Measurements from ENCODE around the gene DPP4.

- no peak for TF ChIP-seq CTCF (IDR thresholded peaks at IDR 0.05; ENCODE audit: extremely low read depth in 1 of 2, insufficient read depth in 1 of 2, low read depth in 1 of 2, low read length in 2 of 2)
- TF ChIP-seq FOS (IDR thresholded peaks at IDR 0.05; ENCODE audit: borderline replicate concordance, insufficient read depth, low read length): no peak
- TF ChIP-seq POLR2AphosphoS5 (IDR thresholded peaks at IDR 0.05; ENCODE audit: insufficient read depth, low read depth, low read length): no peak
- no peak for TF ChIP-seq EZH2 (IDR thresholded peaks at IDR 0.05; ENCODE audit: borderline replicate concordance, low read depth, low read length, severe bottlenecking)
- TF ChIP-seq POLR2A (IDR thresholded peaks at IDR 0.05; ENCODE audit: low read depth, low read length): no peak
Observed at GRCh38 chr2:162106146-162106551, 32.1 kb upstream of the DPP4 start.
